Measurements from ENCODE around the gene DLGAP1.

GRCh38 chr18:4107049-4107467 lies 348.0 kb downstream of the DLGAP1 start:
- TF ChIP-seq POLR2A (IDR thresholded peaks at IDR 0.05) (no peak), CTCF (IDR thresholded peaks at IDR 0.05) (no peak)
